Liver (tissue), 9 donors: ENCODE results near the gene NUP153. TPM values are rescaled to one million over a fixed set of nuclear protein-coding genes. Genes with fewer than 3 reads are reported as not detected.

ENCODE experiments used
- DNase-seq: peaks from one replicate; pipeline ENCODE4 v3.0.0-alpha.2; 2017; ENCODE audit warnings: low spot score
- H3K27ac ChIP-seq, 2 donors: one replicate each; pipeline ENCODE4 v1.7.0; 2013; ENCODE audit warnings: inconsistent platforms in 2 of 2, low read length in 2 of 2, control low read depth in 1 of 2, low read depth in 1 of 2, mild to moderate bottlenecking in 1 of 2
- H3K27me3 ChIP-seq, 4 donors: one replicate each; pipeline versions ENCODE4 v1.6.1 to v1.7.0; 2013; ENCODE audit warnings: low read length in 3 of 4, inconsistent platforms in 1 of 4, mild to moderate bottlenecking in 1 of 4, moderate library complexity in 1 of 4; ENCODE audit not compliant: control insufficient read depth in 4 of 4, insufficient read depth in 4 of 4
- H3K36me3 ChIP-seq, 4 donors: one replicate each; pipeline versions ENCODE4 v1.6.1 to v1.7.0; 2013; ENCODE audit warnings: low read length in 3 of 4, mild to moderate bottlenecking in 3 of 4, low read depth in 1 of 4, moderate library complexity in 1 of 4; ENCODE audit not compliant: control insufficient read depth in 4 of 4, insufficient read depth in 3 of 4
- H3K4me1 ChIP-seq, 4 donors: one replicate each; pipeline versions ENCODE4 v1.6.1 to v1.7.0; 2013; ENCODE audit warnings: low read length in 3 of 4, mild to moderate bottlenecking in 3 of 4, moderate library complexity in 1 of 4; ENCODE audit not compliant: control insufficient read depth in 4 of 4, insufficient read depth in 4 of 4
- H3K4me3 ChIP-seq, 3 donors: one replicate each; pipeline versions ENCODE4 v1.6.1 to v1.7.0; 2013; ENCODE audit warnings: low read length in 3 of 3, control low read depth in 1 of 3, low read depth in 1 of 3, mild to moderate bottlenecking in 1 of 3
- H3K9ac ChIP-seq, 2 donors: one replicate each; pipeline ENCODE4 v1.7.0; 2013; ENCODE audit warnings: low read length in 2 of 2, mild to moderate bottlenecking in 2 of 2, moderate library complexity in 2 of 2, control low read depth in 1 of 2, low read depth in 1 of 2
- H3K9me3 ChIP-seq, 4 donors: one replicate each; pipeline versions ENCODE4 v1.6.1 to v1.7.0; 2013; ENCODE audit warnings: low read length in 3 of 4; ENCODE audit not compliant: control insufficient read depth in 4 of 4
- CTCF ChIP-seq: fragments of 150-350 bp; IDR thresholded peaks from 2 replicates; pipeline ENCODE4 v1.5.1; 2017; ENCODE audit warnings: improper control_type of control experiment, low read depth, low read length; ENCODE audit not compliant: missing input control
- EGR1 ChIP-seq, 2 donors: IDR thresholded peaks; 2 replicates each; pipeline ENCODE4 v1.6.1; 2016 to 2018; ENCODE audit warnings: antibody characterized with exemption in 2 of 2, low read depth in 2 of 2
- FOXA1 ChIP-seq: IDR thresholded peaks from 2 replicates; pipeline ENCODE4 v1.6.1; 2016; ENCODE audit warnings: antibody characterized with exemption
- HNF4A ChIP-seq, 2 donors: conservative IDR thresholded peaks; 2 replicates each; pipeline ENCODE4 v1.6.1; 2016; ENCODE audit warnings: antibody characterized with exemption in 2 of 2, mild to moderate bottlenecking in 2 of 2
- NR2F2 ChIP-seq: IDR thresholded peaks from 2 replicates; pipeline ENCODE4 v1.6.1; 2016; ENCODE audit warnings: antibody characterized with exemption
- RAD21 ChIP-seq, 2 donors: IDR thresholded peaks; 2 replicates each; pipeline ENCODE4 v1.6.1; 2016; ENCODE audit warnings: antibody characterized with exemption in 2 of 2, mild to moderate bottlenecking in 2 of 2
- REST ChIP-seq: IDR thresholded peaks from 2 replicates; pipeline ENCODE4 v1.6.1; 2016; ENCODE audit warnings: antibody characterized with exemption, mild to moderate bottlenecking
- RXRA ChIP-seq, 2 donors: IDR thresholded peaks; 2 replicates each; pipeline ENCODE4 v1.6.1; 2017 to 2018; ENCODE audit warnings: antibody characterized with exemption in 2 of 2, mild to moderate bottlenecking in 1 of 2
- TAF1 ChIP-seq: conservative IDR thresholded peaks from 2 replicates; pipeline ENCODE4 v1.6.1; 2016; ENCODE audit warnings: antibody characterized with exemption, mild to moderate bottlenecking
- YY1 ChIP-seq: IDR thresholded peaks from 2 replicates; pipeline ENCODE4 v1.6.1; 2016; ENCODE audit warnings: antibody characterized with exemption, mild to moderate bottlenecking
- ZBTB33 ChIP-seq: IDR thresholded peaks from 2 replicates; pipeline ENCODE4 v1.6.1; 2016; ENCODE audit warnings: antibody characterized with exemption
- WGBS: extraction: QIAGEN DNeasy Blood & Tissue Kit; methylation state at CpG from one replicate; pipeline ENCODE4 v1.1.7; 2013; 5-methylcytosine and 5-hydroxymethylcytosine counted together
- polyA plus RNA-seq, 2 donors: library from polyadenylated mRNA; stranded (reverse) in 1 of 2; unstranded in 1 of 2; fragments of 200-250 nt in 1 of 2; fragments of >200 nt in 1 of 2; fragmentation: Nextera tagmentation in 1 of 2; extraction: Ambion mirVana in 1 of 2; gene quantifications; one replicate each; pipeline versions ENCODE4 v1.2.1 to v1.2.3, GENCODE V29; 2013 to 2015
- total RNA-seq, 2 donors: library from RNA; depleted of rRNA; stranded (reverse); fragments of >200 nt; gene quantifications; one replicate each; pipeline ENCODE4 v1.2.3, GENCODE V29; 2014
- donor health status: healthy.
- donor health status: healthy.
- donor health status: healthy.
- donor health status: healthy.
- donor health status: healthy.

NUP153 gene
- total and polyA plus RNA-seq, 4 donors, result 5.1 to 42.4 (median 14.4) TPM

- no peak overlapping the region for H3K27ac ChIP-seq
Observed at GRCh38 chr6:17580518-17581048, 126.1 kb downstream of the NUP153 start.

More at GRCh38 chr6:17580518-17581048, 126.1 kb downstream of the NUP153 start:
- Histone ChIP-seq H3K9ac (no peak overlapping the region), H3K9me3 (peaks cover 2 to 9% (median 6%) of the 10 kb centered on the region in 4 donors), H3K36me3 (no peaks in the 10 kb centered on the region), H3K4me3 (peak overlapping the region in 2 of 3 donors; percentile 27 to 65), H3K4me1 (peaks cover 0 to 7% (median 6%) of the 10 kb centered on the region in 4 donors), H3K27me3 (no peaks in the 10 kb centered on the region)
- peak; percentile 35 for DNase-seq
- no peak for TF ChIP-seq YY1
- TF ChIP-seq HNF4A (conservative IDR thresholded peaks at IDR 0.05), result no peak
- no peak for TF ChIP-seq TAF1
- no peak for TF ChIP-seq EGR1 (IDR thresholded peaks at IDR 0.05; ENCODE audit: low read depth in 2 of 2)
- TF ChIP-seq FOXA1, result no peak
- no peak for TF ChIP-seq RAD21 (IDR thresholded peaks at IDR 0.05)
- no peak for TF ChIP-seq REST
- no peak for TF ChIP-seq CTCF
- no peak for TF ChIP-seq ZBTB33
- no peak for TF ChIP-seq NR2F2
- TF ChIP-seq RXRA (IDR thresholded peaks at IDR 0.05), result no peak
- WGBS, result 20% methylated on average over 53 of the region's 53 CpGs
